K562 (cell line): ENCODE measurements around the gene SREBF1. TPM values are rescaled to one million over a fixed set of nuclear protein-coding genes. Genes with fewer than 3 reads are reported as not detected.

ENCODE experiments used
- CAMTA2 ChIP-seq: fragments of 250-450 bp; sonication (Bioruptor Pico); conservative IDR thresholded peaks from 2 replicates; pipeline ENCODE4 v1.5.1; 2022
- CBX5 ChIP-seq: IDR thresholded peaks from 2 replicates; pipeline ENCODE4 v1.6.1; 2014; ENCODE audit warnings: low read depth, borderline replicate concordance
- FOXJ2 ChIP-seq: fragments of 200-800 bp; sonication (Bioruptor generic); IDR thresholded peaks from 2 replicates; pipeline ENCODE4 v1.6.1; 2016; ENCODE audit warnings: missing genetic modification characterization, missing compliant biosample characterization
- KDM1A ChIP-seq, 2 experiments: fragments of 450-650 bp; IDR thresholded peaks; 2 replicates each; pipeline ENCODE4 v1.6.1; 2016; ENCODE audit warnings: mild to moderate bottlenecking in 2 of 2
- NBN ChIP-seq: fragments of 450-650 bp; IDR thresholded peaks from 2 replicates; pipeline ENCODE4 v1.6.1; 2016; ENCODE audit warnings: low read depth, mild to moderate bottlenecking
- NFXL1 ChIP-seq: fragments of 450-650 bp; formaldehyde crosslinking; IDR thresholded peaks from 2 replicates; pipeline ENCODE4 v1.4.0; 2021; ENCODE audit warnings: mild to moderate bottlenecking
- REST ChIP-seq, 2 experiments: fragments of 450-650 bp; formaldehyde crosslinking in 1 of 2; IDR thresholded peaks; 2 replicates each; pipeline versions ENCODE4 v1.4.0 to v1.6.1; 2014 to 2020; ENCODE audit warnings: mild to moderate bottlenecking in 2 of 2, borderline replicate concordance in 1 of 2, low read depth in 1 of 2
- U2AF2 ChIP-seq: fragments of 200-400 bp; formaldehyde crosslinking; optimal IDR thresholded peaks from 2 replicates; pipeline ENCODE3; 2017; ENCODE audit warnings: low read depth, mild to moderate bottlenecking, low read length
- ZBTB33 ChIP-seq: sonication (generic); formaldehyde crosslinking; IDR thresholded peaks from 2 replicates; pipeline ENCODE4 v1.8.1; 2023; ENCODE audit warnings: mild to moderate bottlenecking, missing genetic modification reagents
- ZBTB7A ChIP-seq: IDR thresholded peaks from 2 replicates; pipeline ENCODE4 v1.6.1; 2011; ENCODE audit warnings: low read depth, mild to moderate bottlenecking, low read length, moderate library complexity, borderline replicate concordance; ENCODE audit not compliant: control insufficient read depth
- ZNF57 ChIP-seq: fragments of 450-650 bp; formaldehyde crosslinking; IDR thresholded peaks from 2 replicates; pipeline ENCODE4 v1.4.0; 2020; ENCODE audit warnings: mild to moderate bottlenecking, moderate library complexity
- polyA plus RNA-seq, 8 experiments: library from polyadenylated mRNA; depleted of rRNA in 4 of 8; stranded (reverse) in 5 of 8; unstranded in 3 of 8; fragments of >200 nt; fragmentation: Nextera tagmentation in 2 of 8; fragmentation: Illumina TruSeq in 1 of 8; extraction: Ambion mirVana in 2 of 8; extraction: Trizol in 1 of 8; gene quantifications; 2 replicates each; pipeline versions ENCODE4 v1.2.1 to v1.2.3, GENCODE V29; 2011 to 2014; ENCODE audit warnings: inconsistent platforms in 1 of 8, missing spikeins in 1 of 8
- total RNA-seq, 7 experiments: library from RNA; depleted of rRNA in 6 of 7; stranded (reverse); fragments of >200 nt in 6 of 7; fragmentation: Illumina TruSeq in 2 of 7; extraction: Trizol in 2 of 7; gene quantifications; 2 replicates each; pipeline versions ENCODE4 v1.2.1 to v1.2.3, GENCODE V29; 2011 to 2021; ENCODE audit warnings: low replicate concordance in 1 of 7
- TF ChIP-seq, protein P1 (sequence below), 2 experiments: IDR thresholded peaks; 2 replicates each; pipeline ENCODE4 v1.6.1; 2011; ENCODE audit warnings: borderline replicate concordance in 1 of 2, control low read depth in 1 of 2, low read depth in 1 of 2, low read length in 1 of 2, mild to moderate bottlenecking in 1 of 2, mixed read lengths in 1 of 2, moderate library complexity in 1 of 2; ENCODE audit not compliant: insufficient read depth in 1 of 2, insufficient read length in 1 of 2, poor library complexity in 1 of 2, severe bottlenecking in 1 of 2; ENCODE audit errors: extremely low read depth in 1 of 2
- TF ChIP-seq, protein P2 (sequence below): fragments of 450-650 bp; IDR thresholded peaks from 2 replicates; pipeline ENCODE4 v1.6.1; 2016

The SREBF1 gene
- total and polyA plus RNA-seq, 9 of the 15 experiments (the other 6 are each of a cell fraction or from before 2014, with no cell fraction given) = 1.6 to 169 (median 69.4) TPM

GRCh38 chr17:17849147-17849820 is 12.5 kb upstream of the SREBF1 start (continued):
- no peak for TF ChIP-seq ZBTB7A
- TF ChIP-seq U2AF2 = no peak
- no peak for TF ChIP-seq FOXJ2 (tag)
- no peak for TF ChIP-seq CAMTA2
- no peak for TF ChIP-seq CBX5
- TF ChIP-seq NBN = no peak
- TF ChIP-seq, protein P1, sequence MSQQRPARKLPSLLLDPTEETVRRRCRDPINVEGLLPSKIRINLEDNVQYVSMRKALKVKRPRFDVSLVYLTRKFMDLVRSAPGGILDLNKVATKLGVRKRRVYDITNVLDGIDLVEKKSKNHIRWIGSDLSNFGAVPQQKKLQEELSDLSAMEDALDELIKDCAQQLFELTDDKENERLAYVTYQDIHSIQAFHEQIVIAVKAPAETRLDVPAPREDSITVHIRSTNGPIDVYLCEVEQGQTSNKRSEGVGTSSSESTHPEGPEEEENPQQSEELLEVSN (IDR thresholded peaks at IDR 0.05; ENCODE audit: borderline replicate concordance in 1 of 2, extremely low read depth in 1 of 2, insufficient read depth in 1 of 2, insufficient read length in 1 of 2, low read depth in 1 of 2, low read length in 1 of 2, poor library complexity in 1 of 2, severe bottlenecking in 1 of 2) = peak; percentile 22 to 44
- TF ChIP-seq, protein P2, sequence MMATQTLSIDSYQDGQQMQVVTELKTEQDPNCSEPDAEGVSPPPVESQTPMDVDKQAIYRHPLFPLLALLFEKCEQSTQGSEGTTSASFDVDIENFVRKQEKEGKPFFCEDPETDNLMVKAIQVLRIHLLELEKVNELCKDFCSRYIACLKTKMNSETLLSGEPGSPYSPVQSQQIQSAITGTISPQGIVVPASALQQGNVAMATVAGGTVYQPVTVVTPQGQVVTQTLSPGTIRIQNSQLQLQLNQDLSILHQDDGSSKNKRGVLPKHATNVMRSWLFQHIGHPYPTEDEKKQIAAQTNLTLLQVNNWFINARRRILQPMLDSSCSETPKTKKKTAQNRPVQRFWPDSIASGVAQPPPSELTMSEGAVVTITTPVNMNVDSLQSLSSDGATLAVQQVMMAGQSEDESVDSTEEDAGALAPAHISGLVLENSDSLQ = peak; percentile 82
- 0 out of 2 replicates have a peak, but pooled peaks have one; percentile 4 for TF ChIP-seq REST (IDR thresholded peaks at IDR 0.05; ENCODE audit: borderline replicate concordance)
- TF ChIP-seq REST (CRISPR knock-in tag; IDR thresholded peaks at IDR 0.05; ENCODE audit: low read depth) = no peak
- TF ChIP-seq KDM1A (IDR thresholded peaks at IDR 0.05) = no peak
- no peak for TF ChIP-seq NFXL1 (CRISPR knock-in tag)
- TF ChIP-seq ZNF57 = no peak
- TF ChIP-seq ZBTB33 (CRISPR knock-in tag) = no peak
